Karpas-422 (cell line): ENCODE results near the gene CSMD2. TPM values are rescaled to one million over a fixed set of nuclear protein-coding genes. Genes with fewer than 3 reads are reported as not detected.

ENCODE experiments used
- DNase-seq: peaks from one replicate; pipeline ENCODE4 v3.0.0-alpha.2; 2015
- H2AFZ ChIP-seq: fragments of 200-600 bp; sonication (generic); 2 replicates; pipeline ENCODE4 v1.6.1; 2014; ENCODE audit warnings: antibody characterized with exemption, low read length, mixed read lengths
- H3K27ac ChIP-seq: fragments of 200-600 bp; sonication (generic); 2 replicates; pipeline ENCODE4 v1.5.1; 2014; ENCODE audit warnings: mild to moderate bottlenecking, low read length, moderate library complexity
- H3K27me3 ChIP-seq: fragments of 200-600 bp; sonication (generic); 2 replicates; pipeline ENCODE4 v1.6.1; 2014; ENCODE audit warnings: low read length, mixed read lengths
- H3K36me3 ChIP-seq: fragments of 200-600 bp; sonication (generic); 2 replicates; pipeline ENCODE4 v1.6.1; 2014; ENCODE audit warnings: low read length, mixed read lengths; ENCODE audit not compliant: insufficient read depth
- H3K4me1 ChIP-seq: fragments of 200-600 bp; sonication (generic); 2 replicates; pipeline ENCODE4 v1.6.1; 2014; ENCODE audit warnings: mild to moderate bottlenecking, low read length, mixed read lengths
- H3K4me2 ChIP-seq: fragments of 200-600 bp; sonication (generic); 2 replicates; pipeline ENCODE4 v1.6.1; 2014; ENCODE audit warnings: low read length, low read depth, mild to moderate bottlenecking; ENCODE audit not compliant: poor library complexity, severe bottlenecking
- H3K4me3 ChIP-seq: fragments of 200-600 bp; sonication (generic); 2 replicates; pipeline ENCODE4 v1.5.1; 2014; ENCODE audit warnings: mild to moderate bottlenecking, antibody characterized with exemption, low read length, mixed read lengths
- H3K79me2 ChIP-seq: fragments of 200-600 bp; sonication (generic); 2 replicates; pipeline ENCODE4 v1.6.1; 2014; ENCODE audit warnings: mild to moderate bottlenecking, low read length, mixed read lengths
- H3K9ac ChIP-seq: fragments of 200-600 bp; sonication (generic); 2 replicates; pipeline ENCODE4 v1.6.0; 2014; ENCODE audit warnings: low read length
- H3K9me2 ChIP-seq: fragments of 200-600 bp; sonication (generic), shearing (Covaris generic); replicated peaks from 2 replicates; pipeline ENCODE4 v1.6.0; 2014; ENCODE audit warnings: mild to moderate bottlenecking, low read length, moderate library complexity; ENCODE audit not compliant: insufficient read depth
- H3K9me3 ChIP-seq: fragments of 300-700, 200-600 bp; sonication (generic); 2 replicates; pipeline ENCODE4 v1.6.1; 2014; ENCODE audit warnings: low read length, mixed read lengths
- H4K20me1 ChIP-seq: fragments of 200-600 bp; sonication (generic); 2 replicates; pipeline ENCODE4 v1.6.1; 2014; ENCODE audit warnings: mild to moderate bottlenecking, antibody characterized with exemption, low read length, low read depth; ENCODE audit not compliant: insufficient read depth
- total RNA-seq: library from RNA; depleted of rRNA; stranded (reverse); fragments of >200 nt; shearing (Covaris generic); gene quantifications from 2 replicates; pipeline ENCODE4 v1.2.3, GENCODE V29; 2014; ENCODE audit warnings: low replicate concordance

CSMD2 gene
- total RNA-seq, 1 experiment from 2014 or later, result 0.19 TPM

- Histone ChIP-seq H3K4me1 (peaks cover 38% of the 10 kb centered on the region), H3K27ac (no peak overlapping the region), H4K20me1 (no peaks in the 10 kb centered on the region), H3K9me3 (no peaks in the 10 kb centered on the region), H2AFZ (no peak overlapping the region), H3K27me3 (no peaks in the 10 kb centered on the region; the same call in 1 of the 2 replicates), H3K9me2 (no peaks in the 10 kb centered on the region), H3K36me3 (no peaks in the 10 kb centered on the region), H3K4me2 (no peak overlapping the region), H3K9ac (no peak overlapping the region), H3K79me2 (no peaks in the 10 kb centered on the region), H3K4me3 (no peak overlapping the region)
- DNase-seq, result peak; percentile 66
These were observed 472.5 kb downstream of the CSMD2 start for GRCh38 chr1:33692206-33693188.

- Histone ChIP-seq H3K4me2 (no peak overlapping the region), H3K27ac (no peak overlapping the region), H2AFZ (no peak overlapping the region), H3K9me3 (no peaks in the 10 kb centered on the region), H3K9ac (no peak overlapping the region), H3K4me3 (no peak overlapping the region), H3K9me2 (no peaks in the 10 kb centered on the region), H3K4me1 (peaks cover 2% of the 10 kb centered on the region), H3K27me3 (no peaks in the 10 kb centered on the region), H3K79me2 (no peaks in the 10 kb centered on the region), H3K36me3 (no peaks in the 10 kb centered on the region), H4K20me1 (no peaks in the 10 kb centered on the region)
- no peak for DNase-seq
These were observed 478.0 kb downstream of the CSMD2 start for GRCh38 chr1:33687000-33687399.

- H3K9me3 ChIP-seq, result no peaks in the 10 kb centered on the region
- no peak overlapping the region for H2AFZ ChIP-seq
- H3K27ac ChIP-seq, result no peak overlapping the region
- H3K4me3 ChIP-seq, result no peak overlapping the region
- no peaks in the 10 kb centered on the region for H3K9me2 ChIP-seq
- no peaks in the 10 kb centered on the region for H3K79me2 ChIP-seq
- no peak overlapping the region for H3K9ac ChIP-seq
- no peak for DNase-seq
- H3K4me1 ChIP-seq, result no peaks in the 10 kb centered on the region; the same call in 1 of the 2 replicates
- no peaks in the 10 kb centered on the region for H4K20me1 ChIP-seq
- H3K27me3 ChIP-seq, result no peaks in the 10 kb centered on the region
- no peaks in the 10 kb centered on the region for H3K36me3 ChIP-seq
- no peak overlapping the region for H3K4me2 ChIP-seq
These were observed 478.5 kb downstream of the CSMD2 start for GRCh38 chr1:33686551-33686950.

DNA sequence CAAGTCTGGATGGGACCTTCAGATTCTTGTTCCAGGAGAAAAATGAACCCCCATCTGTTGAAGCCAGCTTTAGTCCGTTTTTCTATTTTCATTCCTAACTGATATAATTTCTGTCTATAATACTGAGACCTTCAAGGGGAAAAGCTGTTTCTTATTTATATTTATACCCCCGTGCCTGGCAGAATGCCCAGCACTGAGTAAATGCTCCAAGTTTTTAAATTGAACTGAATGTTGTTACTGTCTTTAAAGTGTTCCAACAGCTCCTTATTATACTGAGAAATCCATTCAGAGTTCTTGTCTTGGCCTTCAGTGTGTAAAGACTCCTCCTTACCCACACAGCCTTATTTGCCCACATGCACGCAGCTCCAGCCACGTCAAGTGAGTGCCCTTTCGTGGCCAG, 479.8 kb downstream of the CSMD2 start:
- no peak for DNase-seq
- no peaks in the 10 kb centered on the region for H4K20me1 ChIP-seq
- H3K9me2 ChIP-seq, result no peaks in the 10 kb centered on the region
- no peak overlapping the region for H3K27ac ChIP-seq
- H3K9ac ChIP-seq, result no peak overlapping the region
- H3K9me3 ChIP-seq, result no peaks in the 10 kb centered on the region
- H3K36me3 ChIP-seq, result no peaks in the 10 kb centered on the region
- no peak overlapping the region for H3K4me3 ChIP-seq
- no peak overlapping the region for H2AFZ ChIP-seq
- no peaks in the 10 kb centered on the region for H3K79me2 ChIP-seq
- H3K4me2 ChIP-seq, result no peak overlapping the region
- H3K27me3 ChIP-seq, result no peaks in the 10 kb centered on the region
- H3K4me1 ChIP-seq, result no peaks in the 10 kb centered on the region; the same call in 1 of the 2 replicates

- no peak overlapping the region for H2AFZ ChIP-seq
- no peak overlapping the region for H3K27ac ChIP-seq
- no peak overlapping the region for H3K4me2 ChIP-seq
- H3K27me3 ChIP-seq, result no peaks in the 10 kb centered on the region
- no peaks in the 10 kb centered on the region; the same call in 1 of the 2 replicates for H3K4me1 ChIP-seq
- H3K4me3 ChIP-seq, result no peak overlapping the region
- no peaks in the 10 kb centered on the region for H3K79me2 ChIP-seq
- no peaks in the 10 kb centered on the region for H3K36me3 ChIP-seq
- no peaks in the 10 kb centered on the region for H3K9me2 ChIP-seq
- H3K9me3 ChIP-seq, result no peaks in the 10 kb centered on the region
- DNase-seq, result no peak
- H4K20me1 ChIP-seq, result no peaks in the 10 kb centered on the region
- no peak overlapping the region for H3K9ac ChIP-seq
These were observed 480.4 kb downstream of the CSMD2 start for GRCh38 chr1:33684396-33685179.

DNA sequence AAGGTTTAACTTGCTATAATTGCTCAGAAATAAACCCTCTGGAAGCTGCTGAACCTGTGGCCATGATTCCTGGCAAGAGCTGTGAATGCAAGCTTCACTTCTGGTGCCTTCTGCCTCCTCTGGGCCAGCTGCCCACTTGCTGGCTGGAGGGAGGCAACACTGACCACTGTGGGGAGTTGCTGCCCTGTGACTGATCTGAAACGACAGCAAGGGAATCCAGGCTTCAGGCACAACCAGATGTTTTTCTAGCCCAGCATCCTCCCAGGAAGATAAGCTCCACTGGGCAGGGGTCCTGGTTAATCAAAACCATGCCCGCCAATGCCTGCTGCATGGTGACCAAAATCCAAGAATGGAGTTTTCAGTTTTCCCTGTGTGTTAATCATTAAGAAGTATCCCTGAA, 481.1 kb downstream of the CSMD2 start:
- H3K4me3 ChIP-seq, result no peak overlapping the region
- no peaks in the 10 kb centered on the region for H3K79me2 ChIP-seq
- no peaks in the 10 kb centered on the region; the same call in 1 of the 2 replicates for H3K4me1 ChIP-seq
- H3K27me3 ChIP-seq, result no peaks in the 10 kb centered on the region
- H3K36me3 ChIP-seq, result no peaks in the 10 kb centered on the region
- no peak overlapping the region for H3K9ac ChIP-seq
- H3K9me2 ChIP-seq, result no peaks in the 10 kb centered on the region
- no peak overlapping the region for H3K4me2 ChIP-seq
- no peak for DNase-seq
- no peak overlapping the region for H3K27ac ChIP-seq
- H3K9me3 ChIP-seq, result no peaks in the 10 kb centered on the region
- no peaks in the 10 kb centered on the region for H4K20me1 ChIP-seq
- H2AFZ ChIP-seq, result no peak overlapping the region

GRCh38 chr1:33682371-33682770, 482.7 kb downstream of the CSMD2 start:
- Histone ChIP-seq H3K27ac (no peak overlapping the region), H2AFZ (no peak overlapping the region), H3K36me3 (no peaks in the 10 kb centered on the region), H3K9ac (no peak overlapping the region), H3K4me1 (no peaks in the 10 kb centered on the region; the same call in 1 of the 2 replicates), H3K4me3 (no peak overlapping the region), H3K9me2 (no peaks in the 10 kb centered on the region), H3K4me2 (no peak overlapping the region), H4K20me1 (no peaks in the 10 kb centered on the region), H3K9me3 (no peaks in the 10 kb centered on the region), H3K27me3 (no peaks in the 10 kb centered on the region), H3K79me2 (no peaks in the 10 kb centered on the region)
- DNase-seq, result no peak

GRCh38 chr1:33680281-33680840, 484.7 kb downstream of the CSMD2 start:
- Histone ChIP-seq H3K27me3 (no peaks in the 10 kb centered on the region), H3K9ac (no peak overlapping the region), H3K79me2 (no peaks in the 10 kb centered on the region), H3K4me2 (no peak overlapping the region), H3K4me1 (no peaks in the 10 kb centered on the region; the same call in 1 of the 2 replicates), H3K36me3 (no peaks in the 10 kb centered on the region), H2AFZ (no peak overlapping the region), H3K9me3 (no peaks in the 10 kb centered on the region), H3K4me3 (no peak overlapping the region), H3K27ac (no peak overlapping the region), H4K20me1 (no peaks in the 10 kb centered on the region), H3K9me2 (no peaks in the 10 kb centered on the region)
- DNase-seq, result no peak
